Keratinocyte (primary cell): Measurements from ENCODE around the gene TMEM218.

Experiments
- EZH2 ChIP-seq: IDR thresholded peaks from one replicate; pipeline ENCODE4 v1.6.1; 2012; ENCODE audit warnings: inconsistent platforms, mild to moderate bottlenecking, low read length, moderate library complexity
- TF ChIP-seq, protein P1 (sequence below), 3 experiments: IDR thresholded peaks in 1 of 3; conservative IDR thresholded peaks in 1 of 3; optimal IDR thresholded peaks in 1 of 3; 2 replicates in 2 of 3; 3 replicates in 1 of 3; pipeline versions ENCODE3 to v1.5.1; 2011; ENCODE audit warnings: low read length in 3 of 3, mild to moderate bottlenecking in 3 of 3, moderate library complexity in 2 of 3, control low read depth in 1 of 3, inconsistent platforms in 1 of 3; ENCODE audit not compliant: insufficient read depth in 2 of 3; ENCODE audit errors: extremely low read depth in 1 of 3

DNA sequence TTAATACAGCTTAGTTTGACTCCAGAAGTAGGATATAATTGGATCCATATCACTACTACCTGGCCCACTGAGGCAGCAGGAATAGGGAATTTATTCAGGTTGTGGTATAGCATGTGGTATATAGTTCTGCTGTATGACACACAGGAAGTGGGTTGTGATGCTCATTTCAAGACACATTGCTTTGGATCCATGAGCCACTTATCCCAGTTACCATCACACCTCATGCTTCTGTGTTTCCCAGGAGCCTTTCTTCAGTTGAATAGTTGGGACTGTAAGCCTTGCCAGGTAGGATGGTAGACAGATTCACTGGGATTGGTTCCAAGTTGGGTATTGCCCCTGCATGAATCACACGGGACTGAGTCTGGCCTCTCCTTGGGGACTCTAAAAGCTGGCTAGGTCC, 58.3 kb downstream of the TMEM218 start:
- TF ChIP-seq, protein P1, sequence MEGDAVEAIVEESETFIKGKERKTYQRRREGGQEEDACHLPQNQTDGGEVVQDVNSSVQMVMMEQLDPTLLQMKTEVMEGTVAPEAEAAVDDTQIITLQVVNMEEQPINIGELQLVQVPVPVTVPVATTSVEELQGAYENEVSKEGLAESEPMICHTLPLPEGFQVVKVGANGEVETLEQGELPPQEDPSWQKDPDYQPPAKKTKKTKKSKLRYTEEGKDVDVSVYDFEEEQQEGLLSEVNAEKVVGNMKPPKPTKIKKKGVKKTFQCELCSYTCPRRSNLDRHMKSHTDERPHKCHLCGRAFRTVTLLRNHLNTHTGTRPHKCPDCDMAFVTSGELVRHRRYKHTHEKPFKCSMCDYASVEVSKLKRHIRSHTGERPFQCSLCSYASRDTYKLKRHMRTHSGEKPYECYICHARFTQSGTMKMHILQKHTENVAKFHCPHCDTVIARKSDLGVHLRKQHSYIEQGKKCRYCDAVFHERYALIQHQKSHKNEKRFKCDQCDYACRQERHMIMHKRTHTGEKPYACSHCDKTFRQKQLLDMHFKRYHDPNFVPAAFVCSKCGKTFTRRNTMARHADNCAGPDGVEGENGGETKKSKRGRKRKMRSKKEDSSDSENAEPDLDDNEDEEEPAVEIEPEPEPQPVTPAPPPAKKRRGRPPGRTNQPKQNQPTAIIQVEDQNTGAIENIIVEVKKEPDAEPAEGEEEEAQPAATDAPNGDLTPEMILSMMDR (optimal IDR thresholded peaks at IDR 0.05 in 1 of 3, IDR thresholded peaks at IDR 0.05 in 1 of 3, conservative IDR thresholded peaks at IDR 0.05 in 1 of 3; ENCODE audit: extremely low read depth in 1 of 3, insufficient read depth in 2 of 3, low read length in 3 of 3) = no peak
- TF ChIP-seq EZH2 = no peak
